Measurements from ENCODE around the gene RIPK4. TPM values are rescaled to one million over a fixed set of nuclear protein-coding genes. Genes with fewer than 3 reads are reported as not detected.
A peak's percentile ranks its signal among the peaks of the same experiment; 100 is the strongest.

RIPK4 gene
- total and polyA plus RNA-seq, 8 donors: 5.8 to 10.5 (median 8.5) TPM

DNA sequence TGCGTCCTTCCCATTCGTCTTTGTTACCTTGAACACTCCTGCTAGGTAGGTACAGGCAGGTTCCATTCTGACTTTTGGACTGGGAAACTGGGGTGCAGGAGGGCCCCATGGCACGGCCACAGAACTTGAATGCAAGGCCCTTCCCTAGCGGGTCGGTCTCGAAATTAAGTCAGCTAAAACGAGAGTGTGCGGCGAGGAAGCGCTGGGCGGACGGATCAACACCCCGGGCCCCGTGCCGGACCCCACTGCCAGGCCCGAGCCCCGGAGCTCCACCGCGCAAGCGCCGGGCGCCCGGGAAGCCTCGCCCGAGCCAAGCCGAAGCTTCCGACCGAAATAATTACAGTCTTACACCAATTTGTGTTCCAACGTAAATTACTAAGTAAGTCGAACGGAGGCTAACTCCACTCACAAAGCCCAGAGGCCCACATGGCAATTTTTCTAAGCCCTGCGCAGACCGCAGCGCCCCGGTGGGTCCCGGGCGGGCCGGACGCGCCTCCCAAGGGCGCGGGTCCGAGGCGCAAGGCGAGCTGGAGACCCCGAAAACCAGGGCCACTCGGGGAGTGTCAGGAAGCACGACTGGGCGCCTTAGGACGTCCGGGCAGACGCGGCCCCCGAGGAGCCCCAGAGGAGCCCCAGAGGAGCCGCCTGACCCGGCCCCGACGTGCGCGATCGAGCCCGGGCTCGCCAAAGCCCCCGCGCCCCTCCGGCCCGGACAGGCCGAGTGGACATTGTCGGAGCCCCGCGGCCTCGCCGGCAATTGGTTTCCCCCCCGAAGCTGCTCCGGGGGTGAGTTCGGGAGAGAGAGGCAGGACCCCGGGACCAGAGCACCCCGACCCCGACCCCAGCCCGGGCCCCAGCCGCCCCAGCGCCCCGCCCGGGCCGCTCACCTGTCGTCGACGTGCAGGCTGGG is 624 bp downstream of the RIPK4 start:
- DNase-seq (no peak), ATAC-seq (peak; percentile 9)
- Histone ChIP-seq H3K4me3 (peak overlapping the region; percentile 44 to 52), H3K27ac (peak overlapping the region; percentile 51 to 64), H3K9me3 (no peaks in the 10 kb centered on the region), H3K27me3 (peaks cover 50 to 98% of the 10 kb centered on the region in 2 donors), H3K36me3 (no peaks in the 10 kb centered on the region), H3K4me1 (peaks cover 23 to 56% of the 10 kb centered on the region in 2 donors)
- TF ChIP-seq, protein P1, sequence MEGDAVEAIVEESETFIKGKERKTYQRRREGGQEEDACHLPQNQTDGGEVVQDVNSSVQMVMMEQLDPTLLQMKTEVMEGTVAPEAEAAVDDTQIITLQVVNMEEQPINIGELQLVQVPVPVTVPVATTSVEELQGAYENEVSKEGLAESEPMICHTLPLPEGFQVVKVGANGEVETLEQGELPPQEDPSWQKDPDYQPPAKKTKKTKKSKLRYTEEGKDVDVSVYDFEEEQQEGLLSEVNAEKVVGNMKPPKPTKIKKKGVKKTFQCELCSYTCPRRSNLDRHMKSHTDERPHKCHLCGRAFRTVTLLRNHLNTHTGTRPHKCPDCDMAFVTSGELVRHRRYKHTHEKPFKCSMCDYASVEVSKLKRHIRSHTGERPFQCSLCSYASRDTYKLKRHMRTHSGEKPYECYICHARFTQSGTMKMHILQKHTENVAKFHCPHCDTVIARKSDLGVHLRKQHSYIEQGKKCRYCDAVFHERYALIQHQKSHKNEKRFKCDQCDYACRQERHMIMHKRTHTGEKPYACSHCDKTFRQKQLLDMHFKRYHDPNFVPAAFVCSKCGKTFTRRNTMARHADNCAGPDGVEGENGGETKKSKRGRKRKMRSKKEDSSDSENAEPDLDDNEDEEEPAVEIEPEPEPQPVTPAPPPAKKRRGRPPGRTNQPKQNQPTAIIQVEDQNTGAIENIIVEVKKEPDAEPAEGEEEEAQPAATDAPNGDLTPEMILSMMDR (IDR thresholded peaks at IDR 0.05): no peak
- intact Hi-C loops (cut with DNase I): no loop called here

DNA sequence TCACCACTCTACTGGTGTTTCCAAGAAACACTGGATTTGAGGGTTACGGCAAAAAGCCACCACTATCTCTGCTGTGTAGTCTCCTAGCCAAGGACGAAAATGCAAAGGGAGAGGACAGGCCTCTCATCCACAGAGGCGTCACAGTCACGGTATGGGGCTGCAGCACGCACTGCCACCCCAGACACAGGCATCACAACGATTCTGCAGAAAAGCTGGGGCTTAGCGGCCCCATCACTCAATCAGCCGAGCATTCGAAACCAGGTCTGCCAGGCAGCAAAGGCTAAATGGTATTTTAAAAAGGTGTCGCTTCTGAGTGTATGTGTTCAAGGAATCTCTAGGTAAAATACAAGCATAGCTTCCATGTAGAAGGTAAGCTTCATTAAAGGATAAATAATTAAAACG is 1.4 kb downstream of the RIPK4 start:
- H3K4me1 ChIP-seq: peaks cover 23 to 64% of the 10 kb centered on the region in 2 donors
- DNase-seq: no peak
- intact Hi-C loops (cut with DNase I): no loop called here

DNA sequence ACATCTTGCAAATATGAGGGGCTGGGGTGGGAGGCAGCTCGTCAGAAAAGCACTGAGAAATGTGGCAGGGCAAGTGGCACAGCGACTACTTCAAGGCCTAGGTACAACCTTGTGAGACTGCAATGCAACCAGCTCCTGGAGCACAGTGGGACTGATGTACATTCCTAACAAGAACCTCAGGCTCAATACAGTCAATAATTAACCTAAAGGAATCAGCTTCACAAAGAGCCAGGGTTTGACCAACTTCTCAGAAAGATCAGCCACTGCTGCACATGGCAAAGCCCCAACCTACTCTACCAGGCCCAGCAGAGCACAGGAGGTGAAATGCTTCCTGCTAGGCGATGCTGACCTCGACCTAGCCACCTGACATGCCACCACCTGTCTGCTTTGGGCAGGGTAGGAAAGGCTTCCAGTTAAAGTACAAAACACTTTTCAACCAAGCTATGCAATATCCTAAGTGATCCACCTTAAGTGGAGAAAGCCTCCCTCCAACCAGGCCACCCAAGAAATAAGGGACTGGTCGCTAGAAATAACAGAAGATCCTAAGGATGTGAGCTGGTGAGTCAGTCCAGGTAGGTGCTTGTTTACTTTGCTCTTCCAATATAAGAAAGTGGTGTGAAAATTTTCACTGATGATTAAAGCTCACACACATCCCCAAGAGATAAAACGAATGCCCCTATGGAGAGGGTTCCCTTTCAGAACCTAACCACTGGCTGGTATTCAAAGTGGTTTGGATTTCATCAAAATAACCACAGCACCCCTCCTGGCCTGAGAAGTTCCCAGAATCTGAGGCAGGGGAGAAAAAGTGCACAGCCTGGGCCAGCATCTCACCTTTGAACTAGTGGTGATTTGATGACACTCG is 2.1 kb downstream of the RIPK4 start:
- Histone ChIP-seq H3K36me3 (no peaks in the 10 kb centered on the region), H3K27ac (peak overlapping the region in 1 of 2 donors; percentile 51), H3K27me3 (peaks cover 50 to 100% of the 10 kb centered on the region in 2 donors), H3K9me3 (no peaks in the 10 kb centered on the region), H3K4me1 (peaks cover 23 to 68% of the 10 kb centered on the region in 2 donors), H3K4me3 (peak overlapping the region in 1 of 2 donors; percentile 52)
- DNase-seq (no peak), ATAC-seq (no peak)
- intact Hi-C loops (cut with DNase I): no loop called here
- TF ChIP-seq, protein P1 (IDR thresholded peaks at IDR 0.05): no peak

More for the DNA sequence above, 1.4 kb downstream of the RIPK4 start:
- H3K36me3 ChIP-seq: no peaks in the 10 kb centered on the region
- H3K27ac ChIP-seq: peak overlapping the region in 1 of 2 donors; percentile 51
- peaks cover 50 to 100% of the 10 kb centered on the region in 2 donors for H3K27me3 ChIP-seq
- peak overlapping the region; percentile 44 to 52 for H3K4me3 ChIP-seq
- TF ChIP-seq, protein P1 (IDR thresholded peaks at IDR 0.05): no peak
- no peaks in the 10 kb centered on the region for H3K9me3 ChIP-seq
- no peak for ATAC-seq

DNA sequence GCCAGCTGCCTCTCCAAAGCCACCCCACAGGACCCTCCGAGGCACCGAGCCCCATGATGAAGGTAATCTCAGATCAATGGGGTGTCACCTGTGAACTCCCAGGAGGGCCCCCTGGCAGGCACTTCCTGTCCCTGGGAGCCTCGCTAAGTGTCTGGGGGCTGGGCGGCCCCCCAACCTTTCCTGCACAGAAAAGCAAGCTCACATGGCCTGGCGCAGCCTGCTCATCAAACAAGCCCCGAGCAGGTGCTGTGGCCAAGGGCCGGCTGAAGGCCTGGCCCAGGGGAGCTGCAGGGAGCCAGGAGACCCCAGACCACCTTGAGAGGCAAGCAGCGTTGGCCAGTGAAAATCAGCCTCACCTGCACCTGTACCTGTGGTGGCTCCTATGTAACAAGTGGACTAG is 2.9 kb downstream of the RIPK4 start:
- intact Hi-C loops (cut with DNase I): no loop called here
- TF ChIP-seq, protein P1 (IDR thresholded peaks at IDR 0.05): no peak
- Histone ChIP-seq H3K4me1 (peaks cover 23 to 76% of the 10 kb centered on the region in 2 donors), H3K9me3 (no peaks in the 10 kb centered on the region), H3K4me3 (no peak overlapping the region), H3K27me3 (peaks cover 45 to 99% of the 10 kb centered on the region in 2 donors), H3K36me3 (no peaks in the 10 kb centered on the region), H3K27ac (no peak overlapping the region)
- DNase-seq (no peak), ATAC-seq (no peak)
